PFSK-1 (cell line): Measurements from ENCODE around the gene IGSF23.

Experiments used
- POLR2AphosphoS5 ChIP-seq: IDR thresholded peaks from 2 replicates; pipeline ENCODE4 v1.6.1; 2012; ENCODE audit warnings: low read depth, mild to moderate bottlenecking, control low read depth, low read length, moderate library complexity
- REST ChIP-seq, 2 experiments: IDR thresholded peaks; 2 replicates each; pipeline versions ENCODE4 v1.6.1 to v1.8.0; 2011 to 2012; ENCODE audit warnings: low read depth in 2 of 2, low read length in 2 of 2, control low read depth in 1 of 2, inconsistent platforms in 1 of 2, mild to moderate bottlenecking in 1 of 2, moderate library complexity in 1 of 2; ENCODE audit not compliant: insufficient read depth in 1 of 2
- SIN3A ChIP-seq: IDR thresholded peaks from 2 replicates; pipeline ENCODE4 v1.6.1; 2012; ENCODE audit warnings: mild to moderate bottlenecking, low read length, moderate library complexity, borderline replicate concordance; ENCODE audit not compliant: insufficient read depth
- TAF1 ChIP-seq: IDR thresholded peaks from 2 replicates; pipeline ENCODE4 v1.6.1; 2012; ENCODE audit warnings: low read length, control low read depth, borderline replicate concordance; ENCODE audit not compliant: insufficient read depth

- TF ChIP-seq POLR2AphosphoS5 (no peak), TAF1 (no peak), SIN3A (no peak), REST (IDR thresholded peaks at IDR 0.05; ENCODE audit: insufficient read depth in 1 of 2, low read depth in 2 of 2, low read length in 2 of 2) (no peak)
These were observed 14.5 kb upstream of the IGSF23 start for GRCh38 chr19:44598880-44599279.
